Sciatic nerve (tissue), 2 donors: Measurements from ENCODE around the gene CYP11A1. TPM values are rescaled to one million over a fixed set of nuclear protein-coding genes. Genes with fewer than 3 reads are reported as not detected.

Source experiments
- ATAC-seq: fragments of 200-7000 bp; cut with Tn5 transposase; one replicate; pipeline ENCODE4 v1.9.1; 2020; ENCODE audit warnings: mild to moderate bottlenecking, moderate library complexity
- DNase-seq: peaks from one replicate; pipeline ENCODE4 v3.0.0-alpha.2; 2020; ENCODE audit warnings: low spot score
- intact Hi-C: fragments of 100-400 bp; cut with DNase I; formaldehyde crosslinking; loops from one replicate; pipeline ENCODE4 v1.14.2; 2022
- total RNA-seq: library from RNA; stranded (reverse); fragmentation: NEBNext Ultra II Directional; extraction: Animal tissue kit (Norgen Biotek cat#: 25700); gene quantifications from one replicate; pipeline ENCODE4 v1.2.1, GENCODE V29; 2021
- donor health status: DM: no; HTN: no; CAD: no.
- donor health status: DM: no; HTN: no; CAD: no.

Gene CYP11A1
- total RNA-seq, 1 donor from 2014 or later = 4.3 TPM

DNA sequence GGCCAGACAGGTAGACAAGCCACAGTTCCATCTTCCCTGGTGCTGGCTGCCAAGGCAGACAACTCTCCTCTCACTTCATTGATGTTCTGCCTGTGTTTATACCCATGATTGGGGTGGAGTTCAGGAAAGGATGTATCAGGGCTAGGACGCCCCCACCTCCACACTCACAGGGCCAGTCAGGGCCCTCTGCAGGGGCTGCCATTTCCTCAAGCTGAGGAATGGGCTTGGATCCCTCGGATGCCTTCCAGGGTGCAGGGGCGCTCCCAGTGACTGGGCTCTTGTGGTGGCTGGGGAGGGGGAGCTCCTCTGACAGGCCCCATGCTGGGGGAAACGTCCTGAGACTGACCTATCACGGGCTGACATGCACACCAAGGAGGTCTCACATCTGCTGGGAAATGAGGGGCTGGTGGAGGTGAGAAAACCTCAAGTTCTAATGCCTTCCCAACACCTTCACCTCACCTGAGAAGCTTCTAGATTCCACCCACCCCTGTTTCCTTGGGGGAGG, 34.9 kb upstream of the CYP11A1 start:
- intact Hi-C loops = no loop called here
- DNase-seq (no peak), ATAC-seq (no peak)

DNA sequence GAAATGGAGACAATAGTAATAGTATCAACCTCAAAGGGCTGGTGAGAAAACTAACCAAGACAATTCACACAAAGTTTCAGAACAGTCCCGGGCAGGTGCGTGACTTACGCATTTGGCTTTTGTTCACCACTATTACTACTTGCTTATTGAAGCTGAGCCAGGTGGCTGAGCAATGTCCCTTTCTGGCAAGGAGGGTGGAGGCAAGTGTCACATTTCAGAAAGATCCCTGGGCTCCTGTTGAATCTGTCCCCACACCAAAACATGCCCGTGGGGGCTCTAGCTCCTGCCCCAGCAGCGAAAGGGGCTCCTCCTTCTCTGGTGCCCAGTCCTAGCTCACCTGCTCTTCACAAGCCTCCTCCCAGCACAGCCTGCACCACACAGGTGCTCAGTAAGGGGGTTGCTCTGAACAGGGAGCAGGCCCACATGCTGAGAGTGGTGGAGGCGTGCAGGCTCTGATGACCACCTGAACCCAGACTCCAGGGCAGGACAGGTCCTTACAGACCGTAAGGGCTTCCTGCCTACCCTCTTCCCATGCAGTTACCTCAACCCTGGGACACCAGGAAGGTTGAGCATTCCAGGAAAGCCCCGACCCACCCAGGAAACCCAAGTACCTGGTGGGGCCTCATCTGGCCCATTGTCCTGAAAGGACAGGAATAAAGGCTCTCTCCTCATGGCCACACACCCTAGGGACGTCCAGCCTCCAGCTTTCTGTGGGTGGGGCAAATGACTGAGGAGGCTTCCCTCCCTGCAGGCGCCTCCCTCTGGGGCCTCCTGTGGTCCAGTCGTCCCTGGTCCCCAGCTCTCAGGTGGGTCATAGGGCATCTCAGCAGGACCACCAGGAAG, 33.7 kb upstream of the CYP11A1 start:
- intact Hi-C loops = no loop called here
- DNase-seq (no peak), ATAC-seq (no peak)

DNA sequence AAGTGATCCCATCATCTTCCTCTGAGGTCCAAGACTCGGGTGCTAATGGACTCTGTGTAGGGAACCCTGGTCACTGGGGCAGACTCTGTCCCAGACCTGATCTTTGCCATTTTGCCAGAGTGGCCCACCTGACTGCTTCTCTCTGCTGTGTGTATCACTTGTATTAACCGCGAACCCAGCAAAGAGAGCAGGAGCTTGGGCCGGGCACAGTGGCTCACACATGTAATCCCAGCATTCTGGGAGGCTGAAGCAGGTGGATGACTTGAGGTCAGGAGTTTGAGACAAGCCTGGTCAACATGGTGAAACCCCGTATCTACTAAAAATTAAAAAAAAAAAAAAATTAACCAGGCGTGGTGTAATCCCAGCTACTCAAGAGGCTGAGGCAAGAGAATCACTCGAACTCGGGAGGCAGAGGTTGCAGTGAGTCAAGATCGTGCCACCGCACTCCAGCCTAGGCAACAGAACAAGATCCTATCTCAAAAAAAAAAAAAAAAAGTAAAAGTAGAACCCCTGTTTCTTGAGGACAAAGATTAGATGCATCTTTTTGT, 32.9 kb upstream of the CYP11A1 start:
- ATAC-seq (no peak), DNase-seq (no peak)
- intact Hi-C loops = no loop called here

DNA sequence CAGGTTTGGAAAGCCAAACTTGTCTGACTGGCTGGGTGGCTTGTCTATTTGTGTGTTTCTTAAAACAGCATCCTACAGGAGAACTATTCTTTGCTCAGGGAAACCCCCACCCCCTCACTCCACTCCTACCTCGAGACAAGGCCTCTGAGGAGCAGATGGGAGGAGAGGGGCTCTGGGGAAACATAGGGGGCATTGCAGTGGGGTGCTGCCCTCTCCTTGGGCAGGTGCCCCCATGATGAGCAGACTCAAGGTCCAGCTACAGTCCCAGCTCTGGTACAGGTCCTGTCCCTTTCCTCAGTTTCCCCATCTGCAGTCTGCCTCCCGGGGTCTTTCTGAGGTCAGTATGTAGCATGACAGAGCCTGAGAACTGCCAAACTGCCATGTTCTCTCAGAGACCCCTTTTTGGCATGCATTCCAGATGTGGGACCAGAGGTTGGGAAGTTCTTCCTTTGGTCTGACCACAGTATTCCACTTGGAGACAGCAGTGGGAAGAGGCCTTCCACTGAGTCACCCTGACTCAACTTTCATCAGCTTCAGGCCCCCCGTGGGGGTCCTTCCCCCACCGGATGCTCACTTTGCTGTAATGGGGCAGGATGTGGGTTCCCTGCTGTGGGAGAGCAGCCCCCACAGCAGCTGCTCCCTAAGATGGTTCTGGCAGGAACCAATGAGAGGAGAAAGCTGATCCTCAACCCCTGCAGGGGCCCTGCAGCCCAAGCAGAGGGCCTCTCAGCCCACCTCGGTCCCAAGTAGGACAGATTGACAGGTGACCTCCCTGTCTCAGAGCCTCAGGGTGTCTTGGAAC, 32.3 kb upstream of the CYP11A1 start:
- ATAC-seq (no peak), DNase-seq (no peak)

DNA sequence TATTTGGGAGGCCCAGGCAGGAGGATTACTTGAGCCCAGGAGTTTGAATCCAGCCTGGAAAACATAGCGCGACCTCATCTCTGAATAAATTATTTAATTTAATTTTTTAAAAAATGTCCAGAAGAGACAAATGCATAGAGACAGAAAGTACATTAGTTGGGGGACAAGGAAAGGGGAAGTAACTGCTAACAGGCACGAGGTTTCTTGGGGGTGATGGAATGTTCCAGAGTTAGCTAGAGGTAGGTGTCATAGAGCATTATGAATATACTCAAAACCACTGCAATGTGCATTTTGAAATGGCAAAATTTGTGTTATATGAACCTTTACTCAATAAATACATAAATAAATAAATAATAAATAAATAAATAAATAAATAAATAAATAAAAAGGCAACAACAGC, 31.7 kb upstream of the CYP11A1 start:
- intact Hi-C loops = no loop called here
- no peak for ATAC-seq
- no peak for DNase-seq

More for the DNA sequence above, 32.3 kb upstream of the CYP11A1 start:
- intact Hi-C loops = no loop called here

DNA sequence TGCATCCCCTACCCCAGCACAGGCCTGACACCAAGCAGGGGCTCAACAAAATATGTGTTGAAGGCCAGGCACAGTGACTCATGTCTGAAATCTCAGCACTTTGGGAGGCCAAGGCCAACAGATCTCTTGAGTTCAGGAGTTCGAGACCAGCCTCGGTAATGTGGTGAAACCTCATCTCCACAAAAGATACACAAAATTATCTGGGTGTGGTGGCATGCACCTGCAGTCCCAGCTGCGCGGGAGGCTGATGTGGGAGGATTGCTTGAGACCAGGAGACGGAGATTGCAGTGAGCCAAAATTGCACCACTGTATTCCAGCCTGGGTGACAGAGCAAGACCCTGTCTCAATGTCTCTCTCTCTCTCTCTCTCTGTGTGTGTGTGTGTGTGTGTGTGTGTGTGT, 30.7 kb upstream of the CYP11A1 start:
- ATAC-seq = no peak
- intact Hi-C loops = no loop called here
- no peak for DNase-seq

DNA sequence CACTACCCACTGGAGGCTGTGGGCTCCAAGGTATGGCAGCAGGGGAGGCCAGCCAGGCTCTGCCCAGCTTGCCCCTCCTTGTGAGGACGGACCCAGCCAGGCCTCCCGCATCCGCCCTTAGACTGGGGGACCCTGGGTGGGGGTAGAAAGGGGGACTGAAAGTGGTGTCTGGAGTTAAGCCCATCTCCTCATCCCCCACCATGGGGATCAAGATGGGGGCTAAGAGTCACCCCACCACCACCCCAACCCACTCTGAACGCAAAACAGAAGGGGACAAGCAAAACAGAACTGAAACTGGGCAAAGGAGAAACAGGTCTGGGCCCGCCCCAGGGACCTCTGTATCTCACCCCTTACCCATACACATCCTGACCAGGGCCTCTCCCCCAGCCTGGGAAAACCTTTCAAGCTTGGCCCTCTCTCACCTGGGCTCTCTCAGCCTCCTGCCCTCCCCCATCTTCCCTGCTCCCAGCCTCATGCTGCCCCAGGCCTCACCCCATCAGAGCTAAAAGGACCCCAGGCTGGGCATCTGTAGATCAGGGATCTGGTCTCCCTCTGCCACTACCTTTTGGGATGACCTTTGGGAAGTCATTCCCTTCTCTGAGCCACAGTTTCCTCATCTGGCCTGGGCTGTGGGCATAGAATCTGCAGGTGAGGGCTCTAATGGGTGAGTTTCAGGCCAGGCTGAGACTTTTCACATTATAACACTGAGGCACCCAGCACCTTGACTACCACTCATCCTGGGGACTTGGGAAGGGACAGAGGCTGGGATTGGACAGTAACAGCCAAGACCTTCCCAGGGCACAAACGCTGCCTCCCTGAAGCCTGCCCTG, 30.0 kb upstream of the CYP11A1 start:
- DNase-seq (no peak), ATAC-seq (peak; percentile 7)
- intact Hi-C loops = no loop called here

DNA sequence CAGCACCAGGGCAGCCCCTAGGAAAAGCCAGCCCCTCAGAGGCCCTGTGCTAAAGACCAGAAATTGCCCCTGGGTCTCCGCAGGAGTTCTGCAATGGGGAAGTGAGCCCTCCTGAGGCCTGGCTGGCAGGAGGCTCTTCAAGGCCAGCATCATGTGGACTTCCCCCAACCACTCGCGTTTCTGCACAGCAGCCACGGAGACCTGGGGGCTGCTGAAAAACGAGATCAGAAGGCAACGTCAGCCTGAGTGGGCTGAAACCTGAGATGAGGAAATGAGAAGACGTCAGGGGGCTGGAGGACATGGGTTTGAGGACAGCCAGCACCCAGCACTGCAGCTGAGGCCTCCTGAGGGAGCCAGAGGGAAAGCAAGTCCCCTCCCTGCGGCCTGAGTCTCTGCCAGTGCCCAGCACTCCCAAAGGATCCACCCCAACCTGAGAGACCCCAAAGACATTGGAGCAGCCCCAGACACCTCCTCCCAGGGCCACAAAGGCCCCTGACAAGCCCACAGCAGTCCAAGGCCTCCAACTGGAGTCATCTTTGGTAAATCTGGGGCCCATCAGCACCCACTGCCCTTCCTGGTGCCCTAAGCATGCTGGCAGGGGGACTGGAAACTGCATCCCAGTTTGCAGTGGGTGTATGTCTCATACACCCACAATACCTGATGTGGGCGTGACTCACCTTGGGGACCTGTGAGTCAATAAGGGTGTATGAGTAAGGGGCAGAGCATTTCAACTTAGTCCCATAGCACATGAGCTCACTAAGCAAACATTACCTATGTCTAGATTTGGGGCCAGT, 29.2 kb upstream of the CYP11A1 start:
- DNase-seq = no peak
- intact Hi-C loops = no loop called here
- no peak for ATAC-seq

DNA sequence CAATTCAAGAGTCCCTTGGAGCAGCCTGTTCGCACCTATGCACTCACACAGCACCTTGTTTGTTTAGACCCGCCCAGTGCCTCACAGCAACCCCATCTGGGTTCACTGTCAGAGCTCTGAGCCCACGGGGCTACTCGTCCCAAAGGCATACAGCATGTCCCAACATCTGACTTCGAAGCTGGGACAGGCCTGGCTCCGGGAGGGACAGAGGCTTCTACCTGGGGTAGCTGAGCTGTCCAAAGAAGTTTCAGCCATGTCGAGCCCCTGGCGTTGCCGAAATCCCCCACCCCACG, 28.6 kb upstream of the CYP11A1 start:
- ATAC-seq = no peak
- no peak for DNase-seq
- intact Hi-C loops = no loop called here

DNA sequence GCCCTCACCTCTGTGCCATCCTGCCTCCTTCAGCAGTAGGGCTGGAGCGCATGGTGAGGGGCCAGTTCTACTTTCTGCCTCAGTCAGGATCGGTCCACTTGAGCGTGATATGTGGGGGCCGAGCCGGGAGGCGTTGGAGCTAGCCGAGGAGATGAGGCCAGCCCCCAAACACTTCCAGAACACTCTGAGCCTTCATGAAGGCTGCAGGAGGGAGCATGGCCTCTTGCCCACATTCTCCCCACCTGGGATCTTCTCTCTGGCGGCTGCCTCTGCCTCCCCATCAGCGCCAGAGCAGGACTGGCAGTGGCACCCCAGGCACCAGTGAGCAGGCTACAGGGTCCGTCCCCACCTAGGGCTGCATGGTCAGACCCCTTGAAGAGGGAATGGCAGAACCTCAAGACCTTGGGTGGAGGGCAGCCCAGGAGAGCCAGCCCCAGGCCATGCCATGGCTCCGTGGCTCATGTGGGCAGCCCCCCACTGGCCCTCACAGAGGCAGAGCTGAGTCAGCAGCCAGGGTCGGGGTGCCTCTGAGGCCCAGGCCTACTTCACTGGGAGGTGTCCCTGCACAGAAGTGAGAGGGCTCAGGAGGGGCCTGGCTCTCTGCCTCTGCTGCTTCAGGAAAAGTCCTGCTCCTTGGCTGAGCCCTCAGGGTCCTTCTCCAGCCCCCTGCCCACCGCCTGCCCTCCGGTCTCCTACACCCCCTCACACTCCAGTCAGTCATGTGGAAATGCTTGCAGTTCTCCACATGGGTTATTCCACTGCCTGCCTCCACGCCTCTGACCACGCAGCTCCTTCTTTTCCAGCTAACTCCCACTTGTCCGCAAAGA, 28.1 kb upstream of the CYP11A1 start:
- intact Hi-C loops = no loop called here
- ATAC-seq = no peak

DNA sequence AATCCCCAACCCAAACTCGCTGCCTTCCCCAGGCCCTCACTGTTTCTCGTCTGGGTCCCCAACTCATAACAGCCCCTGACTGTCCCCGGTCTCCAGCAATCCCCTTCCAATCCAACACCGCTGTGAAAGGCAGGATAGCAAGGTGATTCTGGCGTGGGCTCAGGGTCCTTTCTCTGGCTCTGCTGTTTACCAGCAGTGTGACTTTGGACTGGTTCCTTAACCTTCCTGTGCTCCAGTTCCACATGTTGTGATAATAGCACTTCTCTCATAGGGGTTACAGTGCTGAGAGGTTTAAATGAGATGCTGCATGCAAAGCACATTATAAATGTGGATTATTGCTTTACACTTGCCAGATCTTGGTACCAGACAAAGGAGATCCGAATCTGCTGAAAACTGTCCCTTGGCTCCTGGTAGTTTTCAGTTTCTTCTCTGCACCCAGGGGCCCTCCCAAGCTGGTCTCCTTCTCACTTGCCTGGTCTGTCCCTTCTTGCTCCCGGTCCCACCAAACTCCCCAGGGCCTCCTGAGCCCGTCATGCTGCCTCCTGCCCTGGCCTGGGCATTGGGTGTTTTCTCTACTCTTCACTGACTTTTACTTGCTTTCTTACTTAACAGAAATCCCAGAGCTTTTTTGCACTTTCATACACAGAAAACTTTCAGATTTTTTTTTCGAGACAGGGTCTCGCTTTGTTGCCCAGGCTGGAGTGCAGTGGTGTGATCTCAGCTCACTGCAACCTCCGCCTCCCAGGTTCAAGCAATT, 26.8 kb upstream of the CYP11A1 start:
- no peak for ATAC-seq
- intact Hi-C loops = no loop called here
- no peak for DNase-seq

More for the DNA sequence above, 28.1 kb upstream of the CYP11A1 start:
- no peak for DNase-seq

DNA sequence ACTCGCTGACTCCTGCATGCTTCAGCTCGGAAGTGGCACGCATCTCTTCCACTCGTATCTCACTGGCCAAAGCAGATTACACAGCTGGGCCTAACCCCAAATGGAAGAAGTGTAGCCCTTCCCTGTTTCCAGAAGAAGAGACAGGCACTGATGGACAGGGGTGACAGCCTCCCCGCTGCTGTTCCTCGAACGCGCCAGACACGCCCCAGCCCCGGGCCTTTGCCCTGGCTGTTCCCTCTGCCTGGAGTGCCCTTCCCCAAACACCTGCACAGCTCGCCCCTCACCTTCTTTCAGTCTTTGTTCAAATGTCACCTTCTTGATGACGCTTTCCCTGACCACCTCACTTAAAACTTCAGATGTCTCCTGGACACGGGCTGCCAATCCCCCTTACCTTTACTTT, 26.0 kb upstream of the CYP11A1 start:
- no peak for ATAC-seq
- no peak for DNase-seq
- intact Hi-C loops = no loop called here

DNA sequence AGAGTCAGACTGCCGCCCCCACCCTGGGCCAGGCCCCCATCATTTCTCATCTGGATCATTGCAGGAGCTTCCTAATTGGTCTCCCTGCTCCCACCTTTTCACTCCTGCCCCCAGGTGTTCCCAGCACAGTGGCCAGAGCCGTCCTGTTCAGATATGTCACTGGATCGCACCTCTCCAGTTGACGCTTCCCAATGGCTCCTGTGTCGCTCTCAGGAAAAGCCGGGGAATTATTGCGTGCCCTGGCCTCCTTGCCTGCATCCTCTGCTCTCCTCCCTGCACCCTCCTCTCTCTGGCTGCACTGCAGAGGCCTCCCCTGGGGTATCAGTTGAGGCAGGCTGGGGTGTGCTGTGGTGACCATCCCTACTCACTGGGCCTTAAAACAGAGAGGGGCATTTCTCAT, 25.5 kb upstream of the CYP11A1 start:
- no peak for ATAC-seq
- DNase-seq = no peak
- intact Hi-C loops = no loop called here

DNA sequence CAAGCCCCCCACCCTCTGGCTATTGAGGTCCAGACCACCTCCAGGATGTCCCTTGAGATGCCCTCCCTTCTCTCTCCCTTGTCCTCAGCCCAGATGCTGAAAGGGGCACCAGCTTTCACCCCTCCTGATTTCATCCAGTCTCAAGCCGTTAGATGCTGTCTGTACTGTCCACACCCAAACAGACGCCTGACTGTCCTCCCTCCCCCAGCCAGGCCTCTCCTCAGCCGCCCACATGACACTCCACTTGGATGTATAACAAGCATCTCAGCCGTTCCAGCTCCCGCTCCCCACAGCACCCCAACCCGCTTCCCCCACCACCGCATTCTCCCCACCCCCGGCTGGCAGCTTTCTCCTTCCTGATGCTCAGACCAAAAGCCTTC, 25.0 kb upstream of the CYP11A1 start:
- intact Hi-C loops = no loop called here
- DNase-seq (no peak), ATAC-seq (no peak)

DNA sequence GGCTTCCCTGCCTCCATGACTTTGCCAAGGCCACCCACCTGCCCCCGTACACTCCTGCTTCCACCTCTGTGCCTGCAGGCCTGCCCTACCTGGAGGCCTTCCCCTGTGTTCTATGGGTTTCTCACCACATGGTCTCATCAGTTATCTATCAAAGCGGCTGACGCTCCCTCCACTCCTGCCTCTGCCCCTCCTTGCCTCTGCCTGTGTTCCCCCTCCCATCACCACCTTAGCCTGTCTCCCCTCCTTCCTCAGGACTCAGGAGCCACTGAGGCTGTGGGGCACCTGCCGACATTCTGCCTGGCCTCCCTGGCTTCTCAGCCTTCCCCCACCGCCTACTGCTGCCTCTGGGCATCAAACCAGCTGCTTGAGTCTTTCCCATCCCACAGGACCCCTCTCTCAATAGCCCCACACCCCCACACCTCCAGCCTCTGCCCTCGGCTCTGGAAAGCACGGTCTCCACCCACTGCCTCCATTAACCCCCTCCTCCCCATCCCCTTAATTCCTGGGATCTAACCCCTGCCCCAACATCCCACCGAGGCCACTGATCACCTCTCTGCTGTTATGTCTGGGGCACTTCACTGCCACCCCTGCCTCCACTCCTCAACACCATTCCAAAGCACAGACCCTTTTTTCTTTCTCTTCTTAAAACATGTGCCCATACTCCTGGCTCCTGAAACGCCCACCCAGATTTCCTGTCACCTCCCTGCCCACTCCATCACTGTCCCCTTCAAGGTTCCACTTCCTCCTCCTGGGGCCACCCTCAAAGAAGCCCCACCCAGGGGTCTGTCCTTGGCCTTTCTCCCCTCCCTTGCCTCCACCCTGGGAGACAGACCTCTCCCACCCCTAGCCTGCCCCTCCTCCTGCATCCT, 24.4 kb upstream of the CYP11A1 start:
- DNase-seq = no peak
- intact Hi-C loops = no loop called here
- no peak for ATAC-seq

DNA sequence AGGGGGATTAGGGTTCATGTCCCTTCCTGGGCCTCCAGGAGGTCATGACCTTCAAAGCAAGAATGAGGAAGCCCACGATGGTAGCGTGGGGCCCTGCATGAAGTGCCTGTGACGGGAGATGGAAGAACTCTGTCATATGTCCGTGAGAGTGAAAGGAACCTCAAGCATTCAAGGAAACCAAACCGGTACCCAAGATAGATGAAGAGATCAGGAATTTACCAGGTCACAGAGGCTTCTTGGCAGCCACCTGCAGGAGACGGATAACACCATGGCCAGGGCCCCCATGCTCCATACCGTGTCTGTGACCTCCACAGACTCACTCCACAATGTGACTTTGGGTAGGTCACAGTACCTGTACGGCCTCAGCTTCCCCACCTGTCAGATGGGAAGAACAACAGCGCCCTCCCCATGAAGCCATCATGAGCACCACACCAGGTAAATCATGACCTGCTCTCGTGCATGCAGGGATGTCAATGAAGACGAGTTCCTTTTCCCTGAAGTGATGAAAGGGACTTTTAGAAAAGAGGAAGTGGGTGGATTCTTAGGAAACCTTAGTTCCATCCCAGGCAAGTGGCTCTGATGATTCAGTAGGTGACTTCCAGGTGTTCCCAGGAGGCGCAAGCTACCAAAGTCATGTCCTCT, 23.3 kb upstream of the CYP11A1 start:
- no peak for DNase-seq
- no peak for ATAC-seq
- intact Hi-C loops = no loop called here
